HepG2 (cell line): Measurements from ENCODE around the gene GRM2. TPM values are rescaled to one million over a fixed set of nuclear protein-coding genes. Genes with fewer than 3 reads are reported as not detected.

Source experiments
- BRCA1 ChIP-seq: sonication (generic); formaldehyde crosslinking; IDR thresholded peaks from 2 replicates; pipeline ENCODE4 v1.4.0; 2020; ENCODE audit warnings: missing genetic modification reagents
- HMG20A ChIP-seq: IDR thresholded peaks from 2 replicates; pipeline ENCODE4 v1.6.1; 2016; ENCODE audit warnings: borderline replicate concordance
- KMT2A ChIP-seq: sonication (generic); formaldehyde crosslinking; IDR thresholded peaks from 2 replicates; pipeline ENCODE4 v1.4.0; 2020; ENCODE audit warnings: missing genetic modification reagents
- NFKBIZ ChIP-seq: IDR thresholded peaks from 2 replicates; pipeline ENCODE4 v1.6.1; 2018; ENCODE audit warnings: missing genetic modification reagents, missing compliant biosample characterization
- NRL ChIP-seq: sonication (generic); formaldehyde crosslinking; IDR thresholded peaks from 2 replicates; pipeline ENCODE4 v1.5.0; 2020; ENCODE audit warnings: missing genetic modification reagents, mild to moderate bottlenecking, moderate library complexity, borderline replicate concordance
- PCBP1 ChIP-seq: fragments of 200-400 bp; formaldehyde crosslinking; IDR thresholded peaks from 2 replicates; pipeline ENCODE4 v1.6.1; 2017; ENCODE audit warnings: mild to moderate bottlenecking, low read depth, low read length, borderline replicate concordance
- PLRG1 ChIP-seq: fragments of 450-650 bp; conservative IDR thresholded peaks from 2 replicates; pipeline ENCODE4 v1.6.1; 2016
- PPARG ChIP-seq: conservative IDR thresholded peaks from 2 replicates; pipeline ENCODE4 v1.6.1; 2016; ENCODE audit warnings: missing biosample characterization, missing genetic modification reagents
- SIX4 ChIP-seq: sonication (generic); formaldehyde crosslinking; IDR thresholded peaks from 2 replicates; pipeline ENCODE4 v1.4.0; 2020; ENCODE audit warnings: missing genetic modification reagents
- TAF1 ChIP-seq: sonication (generic); formaldehyde crosslinking; IDR thresholded peaks from 2 replicates; pipeline ENCODE4 v1.4.0; 2020; ENCODE audit warnings: missing genetic modification reagents
- ZNF207 ChIP-seq: fragments of 450-650 bp; IDR thresholded peaks from 2 replicates; pipeline ENCODE4 v1.6.1; 2016; ENCODE audit warnings: antibody characterized with exemption, borderline replicate concordance
- ZNF382 ChIP-seq: sonication (generic); formaldehyde crosslinking; IDR thresholded peaks from 2 replicates; pipeline ENCODE4 v1.5.0; 2020; ENCODE audit warnings: missing genetic modification reagents, mild to moderate bottlenecking, borderline replicate concordance
- ZNF432 ChIP-seq: sonication (generic); formaldehyde crosslinking; IDR thresholded peaks from 2 replicates; pipeline ENCODE4 v1.5.0; 2020; ENCODE audit warnings: missing genetic modification reagents, mild to moderate bottlenecking, borderline replicate concordance
- ZNF562 ChIP-seq: sonication (generic); formaldehyde crosslinking; IDR thresholded peaks from 2 replicates; pipeline ENCODE4 v1.8.0; 2022; ENCODE audit warnings: missing genetic modification reagents, borderline replicate concordance
- ZSCAN30 ChIP-seq: sonication (generic); formaldehyde crosslinking; IDR thresholded peaks from 2 replicates; pipeline ENCODE4 v1.5.0; 2020; ENCODE audit warnings: mild to moderate bottlenecking, missing genetic modification reagents
- polyA plus RNA-seq, 8 experiments: library from polyadenylated mRNA; depleted of rRNA in 3 of 8; stranded (reverse) in 7 of 8; unstranded in 1 of 8; fragments of >200 nt; fragmentation: Illumina TruSeq in 4 of 8; extraction: Trizol in 4 of 8; gene quantifications; 2 replicates each; pipeline versions ENCODE4 v1.2.1 to v1.2.3, GENCODE V29; 2011 to 2016; ENCODE audit warnings: low read depth in 4 of 8, missing spikeins in 1 of 8, mixed read lengths in 1 of 8; ENCODE audit not compliant: insufficient read depth in 1 of 8
- total RNA-seq, 5 experiments: library from RNA; depleted of rRNA; stranded (reverse); fragments of >200 nt; fragmentation: Illumina TruSeq; extraction: Trizol; gene quantifications; 2 replicates each; pipeline ENCODE4 v1.2.3, GENCODE V29; 2016; ENCODE audit warnings: low read depth in 1 of 5
- TF ChIP-seq, protein P1 (sequence below): sonication (generic); formaldehyde crosslinking; IDR thresholded peaks from 2 replicates; pipeline ENCODE4 v1.5.1; 2020; ENCODE audit warnings: missing genetic modification reagents, mild to moderate bottlenecking, borderline replicate concordance
- TF ChIP-seq, protein P2 (sequence below): IDR thresholded peaks from 2 replicates; pipeline ENCODE4 v1.6.1; 2016; ENCODE audit warnings: mild to moderate bottlenecking, missing biosample characterization, missing genetic modification reagents
- TF ChIP-seq, protein P3 (sequence below): IDR thresholded peaks from 2 replicates; pipeline ENCODE4 v1.6.1; 2012; ENCODE audit warnings: low read length, improper control_type of control experiment
- TF ChIP-seq, protein P4 (sequence below): sonication (generic); formaldehyde crosslinking; IDR thresholded peaks from 2 replicates; pipeline ENCODE4 v1.4.0; 2020; ENCODE audit warnings: missing genetic modification reagents
- TF ChIP-seq, protein P5 (sequence below): sonication (generic); formaldehyde crosslinking; IDR thresholded peaks from 2 replicates; pipeline ENCODE4 v1.8.1; 2023; ENCODE audit warnings: mild to moderate bottlenecking, missing genetic modification reagents

The GRM2 gene
- total and polyA plus RNA-seq, 2 of the 13 experiments (the other 11 are each of a cell fraction or from before 2014, with no cell fraction given) = 0.04 to 0.07 TPM

DNA sequence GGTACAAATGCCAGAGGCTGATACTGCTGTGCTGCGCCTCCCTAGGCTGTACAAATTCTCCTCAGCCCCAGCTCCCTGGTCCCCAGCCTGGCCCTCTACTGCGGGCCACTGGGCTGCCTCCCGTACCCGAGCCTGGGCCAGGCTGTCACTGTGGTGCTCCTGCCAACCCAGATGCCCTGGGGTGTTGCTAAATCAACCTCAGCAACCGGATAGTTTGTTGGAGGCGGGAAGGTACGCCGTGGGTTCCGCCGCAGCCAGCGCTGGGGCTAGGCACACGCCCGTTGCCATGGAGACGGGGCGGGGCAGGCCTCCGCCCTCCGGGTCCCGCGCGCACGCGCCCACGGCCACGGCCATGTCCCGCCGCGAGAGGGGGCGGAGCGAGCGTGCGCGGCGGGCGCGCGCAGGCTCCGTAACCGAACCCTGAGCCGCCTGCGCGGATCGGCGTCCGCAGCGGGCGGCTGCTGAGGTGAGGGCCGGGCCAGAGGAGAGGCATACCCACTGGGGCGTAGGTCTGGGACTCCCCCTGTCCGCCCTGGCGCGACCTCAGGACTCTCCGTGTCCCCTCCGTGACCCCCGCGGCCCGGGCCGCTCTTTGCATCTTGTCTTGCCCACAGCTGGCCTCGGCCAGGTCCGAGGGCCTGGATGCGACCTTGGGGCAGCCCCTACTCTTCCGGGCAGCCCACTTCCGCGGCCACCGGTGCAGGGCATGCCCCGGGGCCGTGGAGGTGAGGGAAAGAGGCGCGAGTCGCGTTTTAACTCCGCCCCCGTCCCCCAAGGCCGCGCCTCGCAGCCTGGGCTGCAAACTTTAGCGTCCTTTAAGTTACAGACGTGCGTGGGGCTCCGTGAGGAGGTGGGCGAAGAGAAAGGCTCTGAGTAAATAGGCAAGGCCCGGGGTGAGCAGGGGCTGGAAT lies 35.8 kb upstream of the GRM2 start, which contains the start of gene TEX264 (continued):
- TF ChIP-seq PLRG1 (no peak), ZNF207 (no peak), PPARG (CRISPR knock-in tag) (no peak), TAF1 (CRISPR knock-in tag) (peak; percentile 62), ZSCAN30 (CRISPR knock-in tag) (no peak), ZNF382 (CRISPR knock-in tag) (no peak), NFKBIZ (CRISPR knock-in tag) (no peak), SIX4 (CRISPR knock-in tag) (no peak), NRL (peak; percentile 90; the same call in 1 of the 2 replicates), ZNF432 (no peak), BRCA1 (no peak), ZNF562 (CRISPR knock-in tag) (no peak), PCBP1 (no peak), KMT2A (CRISPR knock-in tag) (no peak), HMG20A (CRISPR knock-in tag) (no peak)
- TF ChIP-seq, protein P1, sequence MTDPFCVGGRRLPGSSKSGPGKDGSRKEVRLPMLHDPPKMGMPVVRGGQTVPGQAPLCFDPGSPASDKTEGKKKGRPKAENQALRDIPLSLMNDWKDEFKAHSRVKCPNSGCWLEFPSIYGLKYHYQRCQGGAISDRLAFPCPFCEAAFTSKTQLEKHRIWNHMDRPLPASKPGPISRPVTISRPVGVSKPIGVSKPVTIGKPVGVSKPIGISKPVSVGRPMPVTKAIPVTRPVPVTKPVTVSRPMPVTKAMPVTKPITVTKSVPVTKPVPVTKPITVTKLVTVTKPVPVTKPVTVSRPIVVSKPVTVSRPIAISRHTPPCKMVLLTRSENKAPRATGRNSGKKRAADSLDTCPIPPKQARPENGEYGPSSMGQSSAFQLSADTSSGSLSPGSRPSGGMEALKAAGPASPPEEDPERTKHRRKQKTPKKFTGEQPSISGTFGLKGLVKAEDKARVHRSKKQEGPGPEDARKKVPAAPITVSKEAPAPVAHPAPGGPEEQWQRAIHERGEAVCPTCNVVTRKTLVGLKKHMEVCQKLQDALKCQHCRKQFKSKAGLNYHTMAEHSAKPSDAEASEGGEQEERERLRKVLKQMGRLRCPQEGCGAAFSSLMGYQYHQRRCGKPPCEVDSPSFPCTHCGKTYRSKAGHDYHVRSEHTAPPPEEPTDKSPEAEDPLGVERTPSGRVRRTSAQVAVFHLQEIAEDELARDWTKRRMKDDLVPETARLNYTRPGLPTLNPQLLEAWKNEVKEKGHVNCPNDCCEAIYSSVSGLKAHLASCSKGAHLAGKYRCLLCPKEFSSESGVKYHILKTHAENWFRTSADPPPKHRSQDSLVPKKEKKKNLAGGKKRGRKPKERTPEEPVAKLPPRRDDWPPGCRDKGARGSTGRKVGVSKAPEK (CRISPR knock-in tag) = no peak
- TF ChIP-seq, protein P2, sequence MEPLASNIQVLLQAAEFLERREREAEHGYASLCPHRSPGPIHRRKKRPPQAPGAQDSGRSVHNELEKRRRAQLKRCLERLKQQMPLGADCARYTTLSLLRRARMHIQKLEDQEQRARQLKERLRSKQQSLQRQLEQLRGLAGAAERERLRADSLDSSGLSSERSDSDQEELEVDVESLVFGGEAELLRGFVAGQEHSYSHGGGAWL (CRISPR knock-in tag) = no peak; the same call in 1 of the 2 replicates
- TF ChIP-seq, protein P3, sequence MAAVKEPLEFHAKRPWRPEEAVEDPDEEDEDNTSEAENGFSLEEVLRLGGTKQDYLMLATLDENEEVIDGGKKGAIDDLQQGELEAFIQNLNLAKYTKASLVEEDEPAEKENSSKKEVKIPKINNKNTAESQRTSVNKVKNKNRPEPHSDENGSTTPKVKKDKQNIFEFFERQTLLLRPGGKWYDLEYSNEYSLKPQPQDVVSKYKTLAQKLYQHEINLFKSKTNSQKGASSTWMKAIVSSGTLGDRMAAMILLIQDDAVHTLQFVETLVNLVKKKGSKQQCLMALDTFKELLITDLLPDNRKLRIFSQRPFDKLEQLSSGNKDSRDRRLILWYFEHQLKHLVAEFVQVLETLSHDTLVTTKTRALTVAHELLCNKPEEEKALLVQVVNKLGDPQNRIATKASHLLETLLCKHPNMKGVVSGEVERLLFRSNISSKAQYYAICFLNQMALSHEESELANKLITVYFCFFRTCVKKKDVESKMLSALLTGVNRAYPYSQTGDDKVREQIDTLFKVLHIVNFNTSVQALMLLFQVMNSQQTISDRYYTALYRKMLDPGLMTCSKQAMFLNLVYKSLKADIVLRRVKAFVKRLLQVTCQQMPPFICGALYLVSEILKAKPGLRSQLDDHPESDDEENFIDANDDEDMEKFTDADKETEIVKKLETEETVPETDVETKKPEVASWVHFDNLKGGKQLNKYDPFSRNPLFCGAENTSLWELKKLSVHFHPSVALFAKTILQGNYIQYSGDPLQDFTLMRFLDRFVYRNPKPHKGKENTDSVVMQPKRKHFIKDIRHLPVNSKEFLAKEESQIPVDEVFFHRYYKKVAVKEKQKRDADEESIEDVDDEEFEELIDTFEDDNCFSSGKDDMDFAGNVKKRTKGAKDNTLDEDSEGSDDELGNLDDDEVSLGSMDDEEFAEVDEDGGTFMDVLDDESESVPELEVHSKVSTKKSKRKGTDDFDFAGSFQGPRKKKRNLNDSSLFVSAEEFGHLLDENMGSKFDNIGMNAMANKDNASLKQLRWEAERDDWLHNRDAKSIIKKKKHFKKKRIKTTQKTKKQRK = no peak
- TF ChIP-seq, protein P4, sequence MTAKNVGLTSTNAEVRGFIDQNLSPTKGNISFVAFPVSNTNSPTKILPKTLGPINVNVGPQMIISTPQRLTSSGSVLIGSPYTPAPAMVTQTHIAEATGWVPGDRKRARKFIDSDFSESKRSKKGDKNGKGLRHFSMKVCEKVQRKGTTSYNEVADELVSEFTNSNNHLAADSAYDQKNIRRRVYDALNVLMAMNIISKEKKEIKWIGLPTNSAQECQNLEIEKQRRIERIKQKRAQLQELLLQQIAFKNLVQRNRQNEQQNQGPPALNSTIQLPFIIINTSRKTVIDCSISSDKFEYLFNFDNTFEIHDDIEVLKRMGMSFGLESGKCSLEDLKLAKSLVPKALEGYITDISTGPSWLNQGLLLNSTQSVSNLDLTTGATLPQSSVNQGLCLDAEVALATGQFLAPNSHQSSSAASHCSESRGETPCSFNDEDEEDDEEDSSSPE (CRISPR knock-in tag) = 0 out of 2 replicates have a peak, but pooled peaks have one; percentile 9
- TF ChIP-seq, protein P5, sequence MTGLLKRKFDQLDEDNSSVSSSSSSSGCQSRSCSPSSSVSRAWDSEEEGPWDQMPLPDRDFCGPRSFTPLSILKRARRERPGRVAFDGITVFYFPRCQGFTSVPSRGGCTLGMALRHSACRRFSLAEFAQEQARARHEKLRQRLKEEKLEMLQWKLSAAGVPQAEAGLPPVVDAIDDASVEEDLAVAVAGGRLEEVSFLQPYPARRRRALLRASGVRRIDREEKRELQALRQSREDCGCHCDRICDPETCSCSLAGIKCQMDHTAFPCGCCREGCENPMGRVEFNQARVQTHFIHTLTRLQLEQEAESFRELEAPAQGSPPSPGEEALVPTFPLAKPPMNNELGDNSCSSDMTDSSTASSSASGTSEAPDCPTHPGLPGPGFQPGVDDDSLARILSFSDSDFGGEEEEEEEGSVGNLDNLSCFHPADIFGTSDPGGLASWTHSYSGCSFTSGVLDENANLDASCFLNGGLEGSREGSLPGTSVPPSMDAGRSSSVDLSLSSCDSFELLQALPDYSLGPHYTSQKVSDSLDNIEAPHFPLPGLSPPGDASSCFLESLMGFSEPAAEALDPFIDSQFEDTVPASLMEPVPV = no peak
